Esophagus squamous epithelium (tissue), 5 donors: ENCODE results near the gene AUTS2. TPM values are rescaled to one million over a fixed set of nuclear protein-coding genes. Genes with fewer than 3 reads are reported as not detected.

ENCODE experiments used
- DNase-seq: peaks from one replicate; lab custom pipeline; 2025; lab: John Stamatoyannopoulos, UW
- H3K27ac ChIP-seq, 4 donors: fragments of 200-600 bp; sonication (generic); one replicate each; pipeline ENCODE4 v1.5.1; 2016 to 2019; ENCODE audit warnings: mild to moderate bottlenecking in 1 of 4
- H3K27me3 ChIP-seq, 4 donors: fragments of 200-600 bp; sonication (generic); 1 replicate in 3 of 4; 2 replicates in 1 of 4; pipeline versions ENCODE4 v1.5.1 to v1.6.0; 2017 to 2021; ENCODE audit warnings: antibody characterized with exemption in 1 of 4
- H3K36me3 ChIP-seq, 3 donors: fragments of 200-600 bp; sonication (generic); one replicate each; pipeline ENCODE4 v1.5.1; 2016 to 2019
- H3K4me1 ChIP-seq, 3 donors: fragments of 200-600 bp; sonication (generic); one replicate each; pipeline ENCODE4 v1.5.1; 2017 to 2019
- H3K4me3 ChIP-seq, 4 donors: fragments of 200-600 bp; sonication (generic); 1 replicate in 3 of 4; 2 replicates in 1 of 4; pipeline ENCODE4 v1.5.1; 2016 to 2019; ENCODE audit warnings: mild to moderate bottlenecking in 2 of 4, moderate library complexity in 1 of 4
- H3K9me3 ChIP-seq, 3 donors: fragments of 200-600 bp; sonication (generic); one replicate each; pipeline ENCODE4 v1.5.1; 2016 to 2019
- POLR2A ChIP-seq, 4 donors: fragments of 450-650 bp; IDR thresholded peaks; one replicate each; pipeline ENCODE4 v1.6.1; 2017; ENCODE audit warnings: antibody characterized with exemption in 4 of 4, mild to moderate bottlenecking in 4 of 4, moderate library complexity in 3 of 4
- WGBS, 2 donors: methylation state at CpG; one replicate each; pipeline ENCODE4 v1.1.5; 2018; 5-methylcytosine and 5-hydroxymethylcytosine counted together
- intact Hi-C: fragments of 100-400 bp; cut with DNase I; formaldehyde crosslinking; loops from one replicate; pipeline ENCODE4 v1.15.0; 2022
- total RNA-seq, 4 donors: library from RNA; depleted of rRNA; stranded (reverse); fragments of >200 nt; gene quantifications; one replicate each; pipeline ENCODE4 v1.1.0, GENCODE V29; 2016
- TF ChIP-seq, protein P1 (sequence below), 6 experiments: fragments of 450-650 bp in 4 of 6; fragments of 200-600 bp in 2 of 6; sonication (generic) in 2 of 6; IDR thresholded peaks; one replicate each; pipeline ENCODE4 v1.5.1; 2016 to 2019; ENCODE audit warnings: antibody characterized with exemption in 6 of 6, mild to moderate bottlenecking in 4 of 6, moderate library complexity in 4 of 6
- donor health status: DM: yes; HTN: yes; CAD: no.

The AUTS2 gene
- total RNA-seq, 4 donors from 2014 or later, result 9.5 to 36.2 (median 23.0) TPM

DNA sequence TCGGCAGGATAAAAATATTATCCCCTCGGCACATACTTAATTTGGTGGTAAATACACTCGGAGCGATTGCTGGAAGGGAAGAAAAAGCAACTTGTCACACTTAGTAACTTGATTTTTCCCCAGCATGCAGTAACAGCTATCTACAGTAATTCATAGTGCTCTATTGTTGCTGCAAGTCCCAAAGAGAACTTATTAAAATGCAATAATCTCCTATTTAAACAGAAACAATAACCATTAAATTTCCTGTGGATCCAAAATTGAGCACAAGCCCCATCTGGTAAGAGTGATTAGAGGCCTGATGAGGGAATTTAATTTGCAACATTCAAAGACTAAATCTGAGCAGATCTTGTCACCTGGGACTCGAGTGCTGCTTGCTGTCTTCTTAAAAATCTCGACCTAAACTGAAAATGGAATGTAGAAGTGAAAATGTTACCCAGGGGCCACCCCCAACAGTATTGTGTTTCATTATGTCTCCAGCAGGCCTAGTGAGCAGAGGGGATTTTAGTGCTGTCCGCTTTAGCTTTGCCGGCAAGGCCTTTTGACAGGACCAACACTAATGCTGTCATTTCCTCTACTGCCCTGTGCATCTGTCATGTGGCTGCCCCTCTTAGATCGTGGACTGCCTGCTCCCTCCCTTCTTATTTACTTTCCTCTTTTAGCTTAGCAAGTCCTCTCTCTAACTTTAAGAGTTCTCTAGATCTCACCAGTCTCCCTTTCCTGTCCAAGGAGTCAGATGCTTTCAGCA lies 639.7 kb downstream of the AUTS2 start:
- Histone ChIP-seq H3K9me3 (no peaks in the 10 kb centered on the region), H3K27ac (no peak overlapping the region), H3K36me3 (no peaks in the 10 kb centered on the region), H3K27me3 (no peaks in the 10 kb centered on the region), H3K4me3 (no peak overlapping the region), H3K4me1 (no peaks in the 10 kb centered on the region)
- 56 to 77% methylated on average over 9 of the region's 9 CpGs for WGBS, 2 donors
- intact Hi-C loops, result no loop called here
- no peak for TF ChIP-seq POLR2A (IDR thresholded peaks at IDR 0.05)
- TF ChIP-seq, protein P1, sequence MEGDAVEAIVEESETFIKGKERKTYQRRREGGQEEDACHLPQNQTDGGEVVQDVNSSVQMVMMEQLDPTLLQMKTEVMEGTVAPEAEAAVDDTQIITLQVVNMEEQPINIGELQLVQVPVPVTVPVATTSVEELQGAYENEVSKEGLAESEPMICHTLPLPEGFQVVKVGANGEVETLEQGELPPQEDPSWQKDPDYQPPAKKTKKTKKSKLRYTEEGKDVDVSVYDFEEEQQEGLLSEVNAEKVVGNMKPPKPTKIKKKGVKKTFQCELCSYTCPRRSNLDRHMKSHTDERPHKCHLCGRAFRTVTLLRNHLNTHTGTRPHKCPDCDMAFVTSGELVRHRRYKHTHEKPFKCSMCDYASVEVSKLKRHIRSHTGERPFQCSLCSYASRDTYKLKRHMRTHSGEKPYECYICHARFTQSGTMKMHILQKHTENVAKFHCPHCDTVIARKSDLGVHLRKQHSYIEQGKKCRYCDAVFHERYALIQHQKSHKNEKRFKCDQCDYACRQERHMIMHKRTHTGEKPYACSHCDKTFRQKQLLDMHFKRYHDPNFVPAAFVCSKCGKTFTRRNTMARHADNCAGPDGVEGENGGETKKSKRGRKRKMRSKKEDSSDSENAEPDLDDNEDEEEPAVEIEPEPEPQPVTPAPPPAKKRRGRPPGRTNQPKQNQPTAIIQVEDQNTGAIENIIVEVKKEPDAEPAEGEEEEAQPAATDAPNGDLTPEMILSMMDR (IDR thresholded peaks at IDR 0.05), result no peak
- DNase-seq, result no peak

DNA sequence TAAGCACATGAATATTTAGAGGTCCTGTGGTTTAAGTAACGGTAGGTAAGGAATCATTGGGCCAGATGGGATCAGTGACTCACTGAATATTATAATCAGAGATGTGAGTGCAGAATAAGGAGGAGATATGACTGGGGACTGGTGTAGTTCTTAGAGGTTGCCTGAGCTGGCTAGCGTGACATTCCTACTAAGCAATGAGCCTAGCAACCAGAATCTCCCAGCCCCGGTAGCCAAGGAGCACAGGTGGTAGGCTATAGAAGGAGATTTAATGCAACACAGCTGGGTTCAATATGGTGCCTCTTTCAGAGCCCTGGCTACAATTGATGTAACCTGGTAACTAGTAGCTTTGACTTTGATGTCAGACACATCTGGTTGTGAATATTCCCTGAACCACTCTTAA lies 641.6 kb downstream of the AUTS2 start:
- TF ChIP-seq, protein P1 (IDR thresholded peaks at IDR 0.05), result no peak
- no peak for TF ChIP-seq POLR2A (IDR thresholded peaks at IDR 0.05)
- H3K4me3 ChIP-seq, result no peak overlapping the region
- no peaks in the 10 kb centered on the region for H3K9me3 ChIP-seq
- WGBS, 2 donors, result 89 to 93% methylated on average over 3 of the region's 3 CpGs
- no peak for DNase-seq
- intact Hi-C loops, result no loop called here
- no peak overlapping the region for H3K27ac ChIP-seq
- H3K4me1 ChIP-seq, result no peaks in the 10 kb centered on the region
- no peaks in the 10 kb centered on the region for H3K36me3 ChIP-seq
- no peaks in the 10 kb centered on the region for H3K27me3 ChIP-seq

DNA sequence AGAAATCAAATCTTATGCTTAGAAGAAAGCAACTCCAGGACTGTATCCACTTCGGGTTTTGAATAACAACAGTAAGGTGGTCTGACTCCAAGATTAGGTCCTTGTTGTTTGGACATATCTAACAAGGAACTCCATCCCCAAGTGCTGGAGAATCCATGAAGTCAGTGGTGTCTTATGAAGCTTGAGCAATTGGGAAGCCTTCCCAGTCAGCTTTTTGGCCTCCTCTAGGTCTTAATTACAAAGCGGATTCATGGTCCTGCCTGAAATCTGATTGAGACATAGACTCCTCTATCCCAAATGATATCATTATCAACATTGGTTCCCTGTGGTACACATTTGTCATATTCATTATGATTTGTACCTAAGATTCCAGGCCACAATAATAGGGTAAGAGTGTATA lies 642.6 kb downstream of the AUTS2 start:
- no peaks in the 10 kb centered on the region for H3K4me1 ChIP-seq
- H3K27me3 ChIP-seq, result no peaks in the 10 kb centered on the region
- H3K9me3 ChIP-seq, result no peaks in the 10 kb centered on the region
- DNase-seq, result no peak
- H3K4me3 ChIP-seq, result no peak overlapping the region
- H3K27ac ChIP-seq, result no peak overlapping the region
- H3K36me3 ChIP-seq, result no peaks in the 10 kb centered on the region
- no peak for TF ChIP-seq POLR2A (IDR thresholded peaks at IDR 0.05)
- TF ChIP-seq, protein P1 (IDR thresholded peaks at IDR 0.05), result no peak
- intact Hi-C loops, result no loop called here
- WGBS, 2 donors, result 88 to 96% methylated on average over 2 of the region's 2 CpGs

DNA sequence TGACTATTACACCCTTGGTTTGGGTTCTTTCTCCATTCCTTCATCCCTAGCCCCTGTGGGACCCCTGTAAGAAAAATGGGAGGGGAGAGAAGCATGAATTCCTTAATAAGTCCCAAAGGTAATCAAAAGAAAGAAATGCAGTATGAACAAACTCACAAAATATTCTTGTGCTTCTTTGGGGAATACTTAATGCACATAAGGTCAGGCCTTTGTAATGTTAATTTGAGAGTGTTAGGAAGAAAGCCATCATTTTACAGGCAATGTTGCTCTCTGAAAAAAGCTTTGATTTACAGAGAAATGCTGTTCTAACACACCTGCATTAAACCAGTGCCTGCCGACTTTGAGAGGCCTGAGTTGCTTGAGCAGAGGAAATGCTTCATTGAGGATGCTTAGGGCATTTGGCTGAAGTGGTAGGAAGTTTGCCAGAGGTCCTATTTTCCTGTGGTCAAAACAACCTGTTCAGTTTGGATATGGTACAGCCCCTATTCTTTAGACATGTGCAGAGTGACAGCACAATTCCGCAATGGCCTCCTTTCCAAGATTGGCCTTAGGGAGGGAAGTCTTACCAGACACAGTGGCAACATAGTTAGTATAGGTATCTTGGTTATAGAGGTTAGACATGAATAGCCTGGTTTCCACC lies 643.4 kb downstream of the AUTS2 start:
- no peak overlapping the region for H3K4me3 ChIP-seq
- DNase-seq, result no peak
- no peak overlapping the region for H3K27ac ChIP-seq
- intact Hi-C loops, result no loop called here
- no peaks in the 10 kb centered on the region for H3K36me3 ChIP-seq
- H3K4me1 ChIP-seq, result no peaks in the 10 kb centered on the region
- 64 to 75% methylated on average over 2 of the region's 2 CpGs for WGBS, 2 donors
- H3K9me3 ChIP-seq, result no peaks in the 10 kb centered on the region
- no peaks in the 10 kb centered on the region for H3K27me3 ChIP-seq
- TF ChIP-seq POLR2A (IDR thresholded peaks at IDR 0.05), result no peak
- TF ChIP-seq, protein P1 (IDR thresholded peaks at IDR 0.05), result no peak

DNA sequence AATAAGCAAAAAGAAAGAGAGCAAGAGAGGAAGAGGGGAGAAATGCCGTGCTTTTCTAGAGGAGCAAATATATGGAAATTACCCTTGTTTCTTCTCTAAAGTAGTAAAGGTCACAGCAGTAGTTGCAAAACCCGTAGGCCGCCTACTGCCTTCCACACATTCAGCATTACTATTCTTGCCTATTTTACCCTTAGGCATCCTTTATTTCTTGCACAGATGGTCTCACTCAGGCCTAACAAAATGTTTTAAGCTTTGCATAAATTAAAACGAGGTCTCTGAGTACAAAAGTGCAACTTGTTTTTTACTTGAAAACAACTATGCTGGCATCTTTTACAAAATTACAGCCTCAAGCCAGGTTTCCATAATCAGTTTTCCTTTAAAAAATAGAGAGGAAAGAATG lies 644.6 kb downstream of the AUTS2 start:
- intact Hi-C loops, result no loop called here
- Histone ChIP-seq H3K4me3 (no peak overlapping the region), H3K9me3 (no peaks in the 10 kb centered on the region), H3K4me1 (no peaks in the 10 kb centered on the region), H3K27me3 (no peaks in the 10 kb centered on the region), H3K27ac (no peak overlapping the region), H3K36me3 (no peaks in the 10 kb centered on the region)
- 78 to 84% methylated on average over 4 of the region's 4 CpGs for WGBS, 2 donors
- TF ChIP-seq, protein P1 (IDR thresholded peaks at IDR 0.05), result no peak
- TF ChIP-seq POLR2A (IDR thresholded peaks at IDR 0.05), result no peak
- DNase-seq, result no peak
